GM19035 (cell line): ENCODE results near the gene SPACA5B.
"Not testable (repeated sequence)": the region's sequence is repeated elsewhere in the genome, so short reads cannot be mapped to it uniquely, and the experiment has no call there.

Experiments
- ATAC-seq: cut with Tn5 transposase; IDR thresholded peaks from one replicate; pipeline ENCODE4 v1.9.1; 2021; ENCODE audit not compliant: unreplicated experiment

The SPACA5B gene

GRCh38 chrX:48130326-48130725, at the start of gene SPACA5B:
Gene SPACA5B, plus strand, starts transcription at chrX:48130626. Its CDS starts 62 bp downstream, at chrX:48130688.
- not testable (repeated sequence) for ATAC-seq

GRCh38 chrX:48083212-48083611, 47.2 kb upstream of the SPACA5B start:
- ATAC-seq: peak; percentile 72

GRCh38 chrX:48083706-48084105, 46.7 kb upstream of the SPACA5B start:
- ATAC-seq: no peak

GRCh38 chrX:48086082-48086481, 44.3 kb upstream of the SPACA5B start:
- no peak for ATAC-seq

- no peak for ATAC-seq
Measured at GRCh38 chrX:48090123-48090522, 40.3 kb upstream of the SPACA5B start.

GRCh38 chrX:48092558-48092957, 37.9 kb upstream of the SPACA5B start:
- ATAC-seq: not testable (repeated sequence)

- no peak for ATAC-seq
Measured at GRCh38 chrX:48101443-48101842, 29.0 kb upstream of the SPACA5B start.

GRCh38 chrX:48102874-48103374, 27.5 kb upstream of the SPACA5B start:
- ATAC-seq: no peak

GRCh38 chrX:48107717-48108116, 22.7 kb upstream of the SPACA5B start:
- no peak for ATAC-seq

- not testable (repeated sequence) for ATAC-seq
Measured at GRCh38 chrX:48125286-48125685, 5.1 kb upstream of the SPACA5B start.

GRCh38 chrX:48132308-48132844, 1.9 kb downstream of the SPACA5B start:
- not testable (repeated sequence) for ATAC-seq

- ATAC-seq: not testable (repeated sequence)
Measured at GRCh38 chrX:48139076-48139475, 8.7 kb downstream of the SPACA5B start.

- ATAC-seq: not testable (repeated sequence)
Measured at GRCh38 chrX:48141810-48142508, 11.5 kb downstream of the SPACA5B start.

GRCh38 chrX:48142697-48143096, 12.3 kb downstream of the SPACA5B start:
- not testable (repeated sequence) for ATAC-seq

GRCh38 chrX:48153769-48154168, 23.3 kb downstream of the SPACA5B start:
- no peak for ATAC-seq

- no peak for ATAC-seq
Measured at GRCh38 chrX:48154796-48155195, 24.4 kb downstream of the SPACA5B start.

- ATAC-seq: no peak
Measured at GRCh38 chrX:48156014-48156413, 25.6 kb downstream of the SPACA5B start.

- no peak for ATAC-seq
Measured at GRCh38 chrX:48165241-48165640, 34.8 kb downstream of the SPACA5B start.

GRCh38 chrX:48166322-48166721, 35.9 kb downstream of the SPACA5B start:
- ATAC-seq: not testable (repeated sequence)

GRCh38 chrX:48179691-48180090, 49.3 kb downstream of the SPACA5B start:
- ATAC-seq: no peak

- no peak for ATAC-seq
Measured at GRCh38 chrX:48180811-48181210, 50.4 kb downstream of the SPACA5B start.

GRCh38 chrX:48181882-48182281, 51.5 kb downstream of the SPACA5B start:
- not testable (repeated sequence) for ATAC-seq
